HK-2 (cell line): Measurements from ENCODE around the gene SCAMP5.

Source experiments
- DNase-seq: peaks from one replicate; pipeline ENCODE4 v3.0.0-alpha.2; 2018; ENCODE audit not compliant: unreplicated experiment

SCAMP5 gene

DNA sequence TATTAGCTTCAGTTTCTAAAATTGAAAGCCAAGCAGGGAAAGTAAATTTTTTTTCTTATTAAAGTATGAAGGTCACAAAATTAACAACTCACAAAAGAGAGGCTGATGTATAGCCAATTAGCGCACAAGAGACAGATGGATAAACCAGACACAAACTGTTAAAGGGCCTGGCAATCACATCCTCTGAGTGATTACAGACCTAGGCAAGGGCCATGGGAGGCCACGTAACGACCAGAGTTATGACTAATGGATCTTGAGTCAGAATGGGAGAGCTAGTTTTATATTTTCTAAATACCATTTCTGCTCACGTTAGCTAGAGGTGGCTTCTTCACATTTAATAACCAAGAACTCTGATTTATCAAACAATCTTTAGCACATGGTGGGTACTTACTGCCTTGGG lies 17.8 kb upstream of the SCAMP5 start:
- no peak for DNase-seq

DNA sequence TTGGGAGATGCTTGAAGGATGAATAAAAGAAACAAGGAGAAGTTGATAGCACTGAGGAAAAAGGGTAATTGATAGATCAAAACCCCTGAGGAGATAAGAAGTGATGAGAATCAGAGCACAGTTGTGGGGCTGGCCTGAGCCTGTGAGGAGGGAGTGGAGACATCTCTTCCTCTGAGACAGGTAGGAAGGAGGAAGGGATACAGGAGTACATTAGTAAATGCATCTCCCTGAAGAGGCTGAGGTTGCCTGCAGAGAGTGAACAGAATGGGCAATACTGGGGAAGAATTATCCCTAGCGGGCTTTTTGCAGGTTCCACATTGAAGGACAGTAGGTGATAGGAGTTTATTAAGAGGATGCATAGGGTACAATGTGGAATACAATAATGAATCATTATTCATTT lies 17.3 kb upstream of the SCAMP5 start:
- DNase-seq: no peak

- no peak for DNase-seq
Measured at GRCh38 chr15:74978503-74978902, 16.9 kb upstream of the SCAMP5 start.

- DNase-seq: no peak
Measured at GRCh38 chr15:74982183-74982582, 13.2 kb upstream of the SCAMP5 start.

- DNase-seq: no peak
Measured at GRCh38 chr15:74983725-74984231, 11.6 kb upstream of the SCAMP5 start.

DNA sequence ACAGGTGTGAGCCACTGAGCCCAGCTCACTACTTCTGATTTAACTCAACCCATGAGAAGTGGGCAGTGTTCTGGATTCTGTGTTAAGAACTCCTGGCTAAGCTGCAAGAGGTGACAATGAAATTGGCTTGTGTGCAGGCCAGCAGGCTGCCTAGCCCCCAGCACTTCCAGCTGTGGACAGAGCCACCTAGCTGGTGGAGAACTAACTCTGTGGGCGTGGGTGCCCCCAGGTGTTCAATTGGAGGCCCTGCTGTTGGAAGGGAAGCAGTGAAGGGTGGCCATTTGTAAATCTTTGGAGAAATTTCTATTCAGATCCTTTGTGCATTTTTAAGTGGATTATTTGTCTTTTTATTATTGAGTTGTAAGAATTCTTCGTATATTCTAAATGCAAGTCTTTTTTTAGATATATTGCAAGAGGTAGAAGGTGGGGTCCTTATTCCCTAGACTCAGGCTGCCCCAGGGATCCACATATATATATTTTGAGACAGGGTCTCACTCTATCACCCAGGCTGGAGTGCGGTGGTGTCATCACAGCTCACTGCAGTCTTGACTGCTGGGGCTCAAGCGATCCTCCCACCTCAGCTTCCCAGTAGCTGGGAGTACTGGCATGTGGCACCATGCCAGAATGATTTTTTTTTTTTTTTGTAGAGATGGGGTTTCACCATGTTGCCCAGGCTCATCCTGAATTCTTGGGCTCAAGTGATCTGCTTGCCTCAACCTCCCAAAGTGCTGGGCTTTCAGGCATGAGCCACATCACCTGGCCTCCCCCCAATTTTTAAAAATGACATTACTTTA lies 7.2 kb upstream of the SCAMP5 start:
- peak; percentile 54 for DNase-seq

- DNase-seq: no peak
Measured at GRCh38 chr15:74989527-74989926, 5.8 kb upstream of the SCAMP5 start.

- DNase-seq: no peak
Measured at GRCh38 chr15:74992619-74993018, 2.7 kb upstream of the SCAMP5 start.

- no peak for DNase-seq
Measured at GRCh38 chr15:74994236-74994635, 1.1 kb upstream of the SCAMP5 start.

- no peak for DNase-seq
Measured at GRCh38 chr15:74994685-74995084, 678 bp upstream of the SCAMP5 start.

DNA sequence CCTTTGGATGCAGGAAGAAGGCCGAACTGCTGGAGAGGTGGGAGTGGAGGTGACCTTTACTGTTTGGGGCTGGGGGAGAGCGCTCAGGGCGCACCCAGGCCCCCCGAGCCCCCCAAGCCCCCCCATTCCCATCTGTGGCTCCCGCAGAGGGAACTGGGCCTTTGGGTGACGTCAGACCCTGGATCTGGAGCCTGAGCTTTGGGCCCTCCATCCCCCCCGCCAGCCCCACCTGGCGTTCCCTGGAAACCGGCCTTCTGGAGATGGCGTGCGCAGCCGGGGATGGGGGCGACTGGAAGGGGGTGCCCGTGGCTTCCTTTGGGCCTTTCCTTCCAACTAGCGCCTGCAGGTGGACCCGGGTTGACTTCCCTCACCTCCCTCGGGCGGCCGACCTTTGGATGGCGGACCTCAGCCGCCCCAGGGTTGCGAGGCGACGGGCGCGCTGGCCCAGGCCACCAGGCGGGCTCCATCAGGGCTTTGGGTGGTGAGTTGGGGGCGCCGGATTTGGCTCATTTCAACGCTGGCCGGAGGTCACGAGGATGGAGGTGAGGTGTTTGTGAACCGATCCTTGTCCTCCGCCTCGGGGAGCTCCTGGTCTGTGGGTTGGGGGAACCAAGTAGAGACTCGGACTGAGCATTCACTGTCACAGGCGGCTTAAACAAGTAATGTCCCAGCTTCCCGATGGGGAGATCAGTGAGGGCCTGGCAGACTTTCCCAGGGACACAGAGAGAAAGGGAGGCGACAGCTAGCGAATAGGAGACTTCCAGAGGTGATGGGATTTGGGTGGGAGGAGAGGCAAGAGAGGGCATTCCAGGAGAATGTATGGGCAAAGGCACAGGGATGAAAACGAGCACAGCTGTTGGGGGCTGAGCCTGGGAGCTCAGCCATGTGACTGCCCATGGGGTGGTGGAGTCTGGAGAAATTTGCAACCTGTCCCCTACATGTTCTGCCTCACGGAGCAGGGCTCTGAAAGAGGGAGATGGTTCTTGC lies 709 bp downstream of the SCAMP5 start:
- DNase-seq: no peak

GRCh38 chr15:74997141-74997540 lies 1.8 kb downstream of the SCAMP5 start:
- no peak for DNase-seq

DNA sequence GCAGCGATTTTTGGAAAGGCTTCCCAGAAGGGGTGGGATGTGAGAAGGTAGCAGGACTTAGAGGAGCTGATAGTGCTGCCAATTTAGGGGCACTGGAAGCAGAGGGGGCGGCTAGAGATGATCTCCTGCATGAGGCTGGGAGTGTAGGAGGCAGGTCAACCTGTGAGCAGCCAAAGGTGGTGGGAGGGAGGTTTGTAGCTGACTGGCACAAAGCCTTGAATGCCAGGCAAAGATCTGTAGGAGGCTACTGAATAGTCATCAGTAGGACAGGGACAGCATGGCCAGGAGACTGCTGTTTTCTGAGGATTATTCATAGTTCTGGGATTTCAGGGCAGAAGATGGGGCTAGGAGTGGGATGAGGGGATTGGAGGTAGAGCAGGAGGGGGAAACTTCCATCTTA lies 2.2 kb downstream of the SCAMP5 start:
- no peak for DNase-seq

GRCh38 chr15:75001310-75001709 lies 5.9 kb downstream of the SCAMP5 start:
- DNase-seq: no peak

GRCh38 chr15:75002398-75002797 lies 7.0 kb downstream of the SCAMP5 start:
- DNase-seq: no peak

DNA sequence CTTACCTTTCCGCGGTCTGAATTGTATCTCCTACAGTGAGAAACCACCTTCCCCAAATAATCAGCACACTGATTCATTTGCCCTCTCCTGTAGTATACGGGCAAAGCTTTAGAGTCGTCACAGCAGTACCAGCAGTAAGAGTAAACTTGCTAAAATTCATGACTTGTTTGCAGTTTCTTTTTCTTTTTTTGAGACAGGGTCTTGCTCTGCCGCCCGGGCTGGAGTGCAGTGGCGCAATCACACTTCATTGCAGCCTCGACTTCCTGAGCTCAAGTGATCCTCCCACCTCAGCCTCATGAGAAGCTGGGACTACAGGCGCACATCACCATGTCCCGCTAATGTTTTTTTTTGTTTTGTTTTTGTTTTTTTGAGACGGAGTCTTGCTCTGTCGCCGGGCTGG lies 11.9 kb downstream of the SCAMP5 start:
- no peak for DNase-seq

DNA sequence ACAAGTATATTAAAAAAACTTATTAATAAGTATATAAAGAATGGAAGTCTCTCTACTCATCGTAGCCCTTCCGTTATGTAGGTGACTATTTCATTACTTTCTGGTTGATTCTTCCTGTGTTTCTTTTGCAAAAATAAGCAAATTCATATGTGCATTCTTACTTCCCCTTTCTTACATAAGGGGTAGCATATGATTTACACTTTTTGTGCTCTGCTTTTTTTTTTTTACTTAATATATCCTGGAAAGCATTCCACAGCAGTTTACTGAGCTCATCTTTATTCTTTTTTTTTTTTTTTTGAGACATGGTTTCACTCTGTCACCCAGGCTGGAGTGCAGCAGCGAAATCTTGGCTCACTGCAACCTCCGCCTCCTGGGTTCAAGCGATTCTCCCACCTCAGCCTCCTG lies 12.9 kb downstream of the SCAMP5 start:
- DNase-seq: no peak

DNA sequence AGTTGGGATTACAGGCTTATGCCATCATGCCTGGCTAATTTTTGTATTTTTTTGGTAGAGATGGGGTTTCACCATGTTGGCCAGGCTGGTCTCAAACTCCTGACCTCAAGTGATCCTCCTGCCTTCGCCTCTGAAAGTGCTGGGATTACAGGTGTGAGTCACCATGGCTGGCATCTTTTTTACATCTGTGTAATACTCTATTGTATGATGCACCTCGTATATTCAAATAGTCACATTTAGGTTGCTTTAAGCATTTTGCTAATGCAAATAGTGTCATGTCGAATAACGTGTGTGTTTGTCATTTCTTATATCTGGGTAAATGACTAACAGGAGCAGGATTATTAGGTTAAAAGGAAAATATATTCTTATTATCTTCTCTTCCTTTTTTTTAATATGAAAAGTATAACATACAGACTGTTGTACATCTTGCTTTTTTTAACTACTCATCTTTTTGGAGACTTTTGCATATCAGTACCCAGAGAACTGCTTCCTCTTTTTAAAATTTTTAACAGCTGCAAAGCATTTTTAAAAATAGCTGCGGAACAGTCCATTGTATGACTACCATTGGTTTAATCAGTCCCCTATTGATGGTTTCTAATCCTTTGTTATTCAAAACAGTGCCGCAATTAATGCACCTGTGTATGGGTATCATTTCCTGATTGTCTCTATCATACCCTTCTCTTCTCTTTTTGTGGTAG lies 13.4 kb downstream of the SCAMP5 start:
- DNase-seq: no peak

- DNase-seq: no peak
Measured at GRCh38 chr15:75016431-75016830, 21.1 kb downstream of the SCAMP5 start.

GRCh38 chr15:75019916-75020315 lies 24.6 kb downstream of the SCAMP5 start:
- no peak for DNase-seq

- no peak for DNase-seq
Measured at GRCh38 chr15:75021341-75021740, 26.0 kb downstream of the SCAMP5 start.

DNA sequence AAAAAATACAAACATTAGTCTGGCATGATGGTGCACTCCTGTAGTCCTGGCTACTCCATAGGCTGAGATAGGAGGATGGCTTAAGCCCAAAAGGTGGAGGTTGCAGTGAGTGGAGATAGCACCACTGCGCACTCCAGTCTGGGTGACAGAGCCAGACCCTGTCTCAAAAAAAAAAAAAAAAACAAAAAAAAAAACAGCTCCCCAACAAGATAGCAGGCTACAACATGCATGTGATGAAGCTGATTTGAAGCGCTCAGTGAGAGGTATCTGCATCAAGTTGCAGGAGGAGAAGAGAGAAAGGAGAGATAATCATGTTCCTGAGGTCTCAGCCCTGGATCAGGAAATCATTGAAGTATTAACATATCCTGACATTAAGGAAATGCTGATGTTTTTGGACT lies 27.4 kb downstream of the SCAMP5 start:
- no peak for DNase-seq
